SU-DHL-6 (cell line): Measurements from ENCODE around the gene PIK3R1.

Source experiments
- EZH2phosphoT487 ChIP-seq: fragments of 200-600 bp; sonication (generic), shearing (Covaris generic); conservative IDR thresholded peaks from 2 replicates; pipeline ENCODE4 v1.6.1; 2018; ENCODE audit warnings: mild to moderate bottlenecking, antibody characterized with exemption, low read length, moderate library complexity, mixed read lengths
- TF ChIP-seq, protein P1 (sequence below): fragments of 200-600 bp; sonication (generic); IDR thresholded peaks from one replicate; pipeline ENCODE4 v1.5.1; 2017; ENCODE audit warnings: antibody characterized with exemption, mild to moderate bottlenecking, low read length, moderate library complexity; ENCODE audit not compliant: insufficient read depth, poor library complexity, severe bottlenecking

DNA sequence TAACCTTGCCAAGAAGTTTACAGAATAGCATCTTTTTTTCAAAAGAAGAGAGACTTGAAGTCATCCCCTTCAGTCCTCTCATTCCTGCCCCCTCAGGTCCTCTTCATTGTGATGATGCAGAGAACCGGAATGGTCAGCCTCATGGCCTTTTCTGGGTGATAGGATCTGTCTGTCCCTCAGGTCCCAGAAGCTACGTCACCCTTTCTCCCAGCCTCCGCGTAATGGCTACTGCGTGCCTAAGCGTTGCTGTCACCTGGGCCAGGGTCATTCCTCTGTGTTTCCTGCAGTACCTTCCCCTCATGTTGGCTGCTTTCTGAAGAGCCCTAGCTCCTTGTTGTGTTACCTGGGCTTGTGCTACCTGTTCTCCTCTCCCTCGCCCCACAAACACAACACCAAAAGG is 4.7 kb downstream of the PIK3R1 start:
- TF ChIP-seq, protein P1, sequence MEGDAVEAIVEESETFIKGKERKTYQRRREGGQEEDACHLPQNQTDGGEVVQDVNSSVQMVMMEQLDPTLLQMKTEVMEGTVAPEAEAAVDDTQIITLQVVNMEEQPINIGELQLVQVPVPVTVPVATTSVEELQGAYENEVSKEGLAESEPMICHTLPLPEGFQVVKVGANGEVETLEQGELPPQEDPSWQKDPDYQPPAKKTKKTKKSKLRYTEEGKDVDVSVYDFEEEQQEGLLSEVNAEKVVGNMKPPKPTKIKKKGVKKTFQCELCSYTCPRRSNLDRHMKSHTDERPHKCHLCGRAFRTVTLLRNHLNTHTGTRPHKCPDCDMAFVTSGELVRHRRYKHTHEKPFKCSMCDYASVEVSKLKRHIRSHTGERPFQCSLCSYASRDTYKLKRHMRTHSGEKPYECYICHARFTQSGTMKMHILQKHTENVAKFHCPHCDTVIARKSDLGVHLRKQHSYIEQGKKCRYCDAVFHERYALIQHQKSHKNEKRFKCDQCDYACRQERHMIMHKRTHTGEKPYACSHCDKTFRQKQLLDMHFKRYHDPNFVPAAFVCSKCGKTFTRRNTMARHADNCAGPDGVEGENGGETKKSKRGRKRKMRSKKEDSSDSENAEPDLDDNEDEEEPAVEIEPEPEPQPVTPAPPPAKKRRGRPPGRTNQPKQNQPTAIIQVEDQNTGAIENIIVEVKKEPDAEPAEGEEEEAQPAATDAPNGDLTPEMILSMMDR = no peak
- TF ChIP-seq EZH2phosphoT487 = no peak
